ENCODE results near the gene DCTN3.
A peak's percentile ranks its signal among the peaks of the same experiment; 100 is the strongest.

DCTN3 gene

DNA sequence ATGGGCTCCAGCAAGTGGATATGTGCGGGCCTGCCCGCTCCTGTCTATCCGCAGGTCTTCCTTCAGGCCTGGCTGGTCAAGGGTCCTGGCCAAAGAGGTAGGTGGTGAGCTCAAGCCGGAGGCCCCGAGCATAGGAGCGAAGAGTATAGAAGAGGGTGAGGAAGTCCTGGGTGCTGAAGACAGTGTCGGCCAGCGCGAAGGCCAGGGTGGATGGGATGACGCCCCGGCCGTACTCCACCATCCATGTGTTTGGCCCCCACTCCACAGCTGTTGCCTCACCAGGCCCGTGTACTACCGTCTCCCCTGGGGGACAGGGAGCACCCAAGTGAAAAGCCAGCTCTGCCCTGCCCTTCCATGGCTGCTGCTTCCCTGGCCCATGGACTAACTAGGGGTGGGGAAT lies 15.3 kb upstream of the DCTN3 start:
- TF ChIP-seq, protein P1, sequence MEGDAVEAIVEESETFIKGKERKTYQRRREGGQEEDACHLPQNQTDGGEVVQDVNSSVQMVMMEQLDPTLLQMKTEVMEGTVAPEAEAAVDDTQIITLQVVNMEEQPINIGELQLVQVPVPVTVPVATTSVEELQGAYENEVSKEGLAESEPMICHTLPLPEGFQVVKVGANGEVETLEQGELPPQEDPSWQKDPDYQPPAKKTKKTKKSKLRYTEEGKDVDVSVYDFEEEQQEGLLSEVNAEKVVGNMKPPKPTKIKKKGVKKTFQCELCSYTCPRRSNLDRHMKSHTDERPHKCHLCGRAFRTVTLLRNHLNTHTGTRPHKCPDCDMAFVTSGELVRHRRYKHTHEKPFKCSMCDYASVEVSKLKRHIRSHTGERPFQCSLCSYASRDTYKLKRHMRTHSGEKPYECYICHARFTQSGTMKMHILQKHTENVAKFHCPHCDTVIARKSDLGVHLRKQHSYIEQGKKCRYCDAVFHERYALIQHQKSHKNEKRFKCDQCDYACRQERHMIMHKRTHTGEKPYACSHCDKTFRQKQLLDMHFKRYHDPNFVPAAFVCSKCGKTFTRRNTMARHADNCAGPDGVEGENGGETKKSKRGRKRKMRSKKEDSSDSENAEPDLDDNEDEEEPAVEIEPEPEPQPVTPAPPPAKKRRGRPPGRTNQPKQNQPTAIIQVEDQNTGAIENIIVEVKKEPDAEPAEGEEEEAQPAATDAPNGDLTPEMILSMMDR (IDR thresholded peaks at IDR 0.05; ENCODE audit: low read depth, low read length), result no peak
- no peak overlapping the region for H3K4me3 ChIP-seq (ENCODE audit: low read depth, low read length)

DNA sequence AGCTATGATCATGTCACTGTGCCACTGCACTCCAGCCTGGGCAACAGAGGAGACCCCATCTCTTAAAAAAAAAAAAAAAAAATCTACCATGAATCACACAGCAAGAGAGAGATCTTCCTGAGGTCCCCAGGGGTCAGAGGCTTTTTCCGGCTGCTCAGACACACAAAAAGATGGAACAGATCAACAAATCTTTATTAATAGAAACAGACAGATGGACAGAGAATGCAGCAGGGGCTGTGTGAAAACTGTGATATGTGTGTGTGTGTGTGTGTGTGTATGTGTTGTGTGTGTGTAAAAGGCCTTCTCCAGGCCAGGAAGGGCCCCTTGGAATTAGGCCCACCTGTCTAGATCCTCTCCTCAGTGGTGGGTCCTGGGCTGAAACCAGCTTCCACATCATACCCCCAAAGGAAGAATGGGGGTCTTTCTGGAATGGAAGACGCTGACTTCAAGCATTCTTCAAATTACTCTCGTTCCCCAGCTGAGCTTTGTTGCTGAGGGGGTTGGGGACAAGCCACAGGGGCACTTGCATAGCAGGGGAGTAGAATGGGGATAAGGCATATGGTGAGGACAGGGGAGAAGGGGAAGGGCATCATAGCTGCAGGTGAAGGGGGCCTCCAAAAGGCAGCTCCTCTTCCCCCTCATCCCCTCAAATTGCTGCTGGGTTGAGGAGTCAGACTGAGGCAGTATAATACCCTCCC lies 14.4 kb upstream of the DCTN3 start:
- TF ChIP-seq, protein P1 (IDR thresholded peaks at IDR 0.05; ENCODE audit: low read depth, low read length), result no peak

DNA sequence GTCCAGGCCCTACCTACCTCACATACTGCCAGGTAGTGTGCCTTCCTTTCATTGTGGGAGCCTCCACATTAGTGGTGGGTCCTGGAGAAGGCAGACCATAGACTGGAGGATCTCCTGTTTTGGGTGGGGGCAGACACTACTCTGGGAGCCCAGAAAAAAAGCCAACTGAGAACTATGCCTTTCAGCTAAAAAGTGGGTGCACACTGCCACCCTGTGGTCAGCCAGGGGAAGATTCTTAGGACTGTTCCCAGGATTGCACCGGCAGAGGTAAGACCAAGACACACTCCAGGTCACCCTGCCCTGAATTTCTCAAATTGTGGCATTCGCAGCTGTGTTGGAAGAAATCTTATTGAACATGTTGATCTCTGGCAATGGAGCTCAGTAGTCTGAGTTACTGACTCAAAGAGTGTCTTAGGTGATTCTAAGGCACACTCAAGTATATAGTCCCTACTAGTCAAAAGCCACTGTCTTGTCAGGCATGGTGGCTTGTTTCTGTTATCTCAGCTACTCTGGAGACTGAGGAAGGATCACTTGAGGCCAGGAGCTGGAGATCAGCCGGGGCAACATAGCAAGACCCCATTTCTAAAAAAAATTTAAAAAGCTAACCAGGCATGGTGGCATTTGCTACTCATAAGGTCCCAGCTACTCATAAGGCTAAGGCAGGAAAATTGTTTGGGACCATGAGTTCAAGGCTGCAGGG lies 13.7 kb upstream of the DCTN3 start:
- TF ChIP-seq, protein P1 (IDR thresholded peaks at IDR 0.05; ENCODE audit: low read depth, low read length), result peak; percentile 83
- no peak overlapping the region for H3K4me3 ChIP-seq (ENCODE audit: low read depth, low read length)

More for the DNA sequence above, 14.4 kb upstream of the DCTN3 start:
- H3K4me3 ChIP-seq (ENCODE audit: low read depth, low read length), result no peak overlapping the region

DNA sequence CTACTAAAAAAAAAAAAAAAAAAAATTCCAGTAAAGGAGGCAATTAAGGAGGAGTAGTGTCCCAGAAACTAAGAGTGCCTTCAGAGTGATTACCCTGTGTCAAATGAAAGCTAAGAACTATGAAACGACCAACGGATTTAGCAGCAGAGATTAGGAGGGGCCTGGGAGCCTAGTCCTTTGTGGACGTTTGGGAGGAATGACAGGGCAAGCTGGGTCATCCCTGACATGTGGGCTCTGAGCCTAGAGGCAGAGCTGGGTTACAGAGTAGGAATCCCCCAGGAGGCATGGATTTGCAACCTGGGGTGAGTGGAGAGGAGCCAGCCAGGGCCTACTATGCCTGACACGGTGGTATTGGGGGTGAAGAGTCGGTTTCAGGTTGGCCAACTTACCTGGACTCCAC lies 12.9 kb upstream of the DCTN3 start:
- TF ChIP-seq, protein P1 (IDR thresholded peaks at IDR 0.05; ENCODE audit: low read depth, low read length), result no peak
- H3K4me3 ChIP-seq (ENCODE audit: low read depth, low read length), result no peak overlapping the region

DNA sequence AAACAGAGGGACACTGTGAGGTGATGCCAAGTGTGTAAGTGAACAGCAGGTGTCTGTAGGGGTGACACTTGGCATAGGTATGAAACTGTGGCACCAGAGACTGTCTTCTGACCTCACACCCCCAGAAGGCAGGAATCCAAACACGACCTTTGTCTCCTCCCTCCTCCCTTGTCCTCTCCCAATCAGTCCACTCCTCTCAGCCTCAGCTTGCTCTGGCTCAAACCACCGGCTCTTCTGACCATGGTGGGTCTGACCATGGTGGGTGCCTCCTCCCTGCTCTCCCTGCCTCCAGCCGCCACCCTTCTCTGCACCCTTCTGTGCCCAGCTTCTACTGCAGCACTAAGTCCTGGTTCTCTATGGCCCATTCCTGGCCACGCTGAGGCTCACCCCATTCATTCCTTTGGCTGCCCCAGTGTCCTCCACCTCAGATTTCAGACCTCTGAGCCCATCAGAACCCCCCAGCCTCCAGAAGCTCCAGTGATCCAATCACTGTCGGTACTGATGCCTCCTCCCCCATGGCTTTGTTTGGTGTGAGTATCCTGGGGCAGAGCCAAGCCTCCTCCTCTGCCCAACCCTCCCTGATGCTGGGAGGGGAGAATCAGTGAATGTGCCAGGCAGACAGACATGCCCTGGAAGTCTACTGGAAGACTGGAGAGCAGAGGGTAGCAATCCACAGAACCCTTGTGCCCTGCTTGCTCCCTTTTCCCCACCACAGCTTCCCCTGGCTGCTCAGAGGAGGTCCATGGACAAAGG lies 10.3 kb upstream of the DCTN3 start:
- TF ChIP-seq, protein P1 (IDR thresholded peaks at IDR 0.05; ENCODE audit: low read depth, low read length), result no peak
- no peak overlapping the region for H3K4me3 ChIP-seq (ENCODE audit: low read depth, low read length)

DNA sequence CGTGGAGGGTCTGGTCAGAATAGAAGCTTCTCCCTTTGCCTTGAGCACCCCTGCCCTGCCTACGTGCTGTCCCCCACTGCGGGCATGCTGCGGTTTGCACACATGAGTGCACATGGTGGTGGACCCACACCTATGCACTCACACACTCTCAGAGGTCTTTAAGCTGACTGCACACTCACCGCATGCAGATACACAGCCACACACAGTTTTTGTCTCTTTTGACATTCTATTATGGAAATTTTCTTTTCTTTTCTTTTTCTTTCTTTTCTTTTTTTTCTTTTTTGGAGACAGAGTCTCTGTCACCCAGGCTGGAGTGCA lies 9.2 kb upstream of the DCTN3 start:
- no peak overlapping the region for H3K4me3 ChIP-seq (ENCODE audit: low read depth, low read length)
- TF ChIP-seq, protein P1 (IDR thresholded peaks at IDR 0.05; ENCODE audit: low read depth, low read length), result no peak
